Stimulated activated CD4-positive, alpha-beta T cell treated with anti-CD3 and anti-CD28 coated beads, Interleukin-4, amount 100 ng/mL, for 48 hours (primary cell): ENCODE measurements around the gene SLC16A9.
"Not testable (repeated sequence)": the region's sequence is repeated elsewhere in the genome, so short reads cannot be mapped to it uniquely, and the experiment has no call there.

ENCODE experiments used
- DNase-seq, 2 donors: peaks; one replicate each; pipeline ENCODE4 v3.0.0-alpha.2; 2020; ENCODE audit warnings: low read depth in 2 of 2

The SLC16A9 gene, protein sequence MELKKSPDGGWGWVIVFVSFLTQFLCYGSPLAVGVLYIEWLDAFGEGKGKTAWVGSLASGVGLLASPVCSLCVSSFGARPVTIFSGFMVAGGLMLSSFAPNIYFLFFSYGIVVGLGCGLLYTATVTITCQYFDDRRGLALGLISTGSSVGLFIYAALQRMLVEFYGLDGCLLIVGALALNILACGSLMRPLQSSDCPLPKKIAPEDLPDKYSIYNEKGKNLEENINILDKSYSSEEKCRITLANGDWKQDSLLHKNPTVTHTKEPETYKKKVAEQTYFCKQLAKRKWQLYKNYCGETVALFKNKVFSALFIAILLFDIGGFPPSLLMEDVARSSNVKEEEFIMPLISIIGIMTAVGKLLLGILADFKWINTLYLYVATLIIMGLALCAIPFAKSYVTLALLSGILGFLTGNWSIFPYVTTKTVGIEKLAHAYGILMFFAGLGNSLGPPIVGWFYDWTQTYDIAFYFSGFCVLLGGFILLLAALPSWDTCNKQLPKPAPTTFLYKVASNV

DNA sequence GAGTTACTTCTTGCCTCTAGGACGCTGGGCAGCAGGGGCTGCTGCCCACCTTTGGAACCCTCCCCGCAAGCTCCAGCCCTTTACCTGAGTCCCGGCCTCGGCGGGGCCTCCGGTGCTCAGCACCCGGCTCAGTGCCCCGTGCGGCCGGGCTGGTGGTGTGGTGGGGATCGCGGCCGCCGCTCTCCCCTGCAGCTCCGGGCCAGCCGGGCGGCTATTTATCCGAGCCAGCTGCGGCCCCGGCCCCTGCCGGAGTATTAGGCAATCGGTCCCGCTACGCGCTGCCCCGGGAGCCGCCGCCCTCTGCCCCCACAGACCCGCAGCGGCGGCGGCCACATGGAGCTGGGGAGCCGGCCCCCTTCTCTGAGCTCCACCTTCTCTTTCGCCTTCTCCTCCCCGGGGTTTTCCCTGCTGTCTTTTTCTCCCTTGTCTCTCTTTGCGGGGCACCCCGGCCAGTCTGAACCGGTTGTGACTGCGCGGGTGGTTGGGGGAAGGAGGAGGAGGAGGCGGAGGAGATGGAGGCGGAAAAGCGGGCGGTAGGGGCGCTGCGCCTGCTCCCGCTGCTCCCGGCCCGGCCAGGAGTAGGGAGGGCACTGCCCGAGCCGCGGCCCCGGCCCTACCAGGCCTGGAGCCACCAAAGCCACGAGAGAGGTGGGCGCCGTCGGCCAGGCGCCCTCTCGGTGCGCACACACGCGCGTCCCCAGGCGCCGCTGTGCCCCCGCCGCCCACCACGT, at the start of gene SLC16A9:
Gene SLC16A9 (minus strand): TSS at position 456 of the 731 bp plus-strand sequence. CDS start 25,559 bp downstream, outside the sequence.
- DNase-seq = peak in 1 of 2 donors; percentile 24

DNA sequence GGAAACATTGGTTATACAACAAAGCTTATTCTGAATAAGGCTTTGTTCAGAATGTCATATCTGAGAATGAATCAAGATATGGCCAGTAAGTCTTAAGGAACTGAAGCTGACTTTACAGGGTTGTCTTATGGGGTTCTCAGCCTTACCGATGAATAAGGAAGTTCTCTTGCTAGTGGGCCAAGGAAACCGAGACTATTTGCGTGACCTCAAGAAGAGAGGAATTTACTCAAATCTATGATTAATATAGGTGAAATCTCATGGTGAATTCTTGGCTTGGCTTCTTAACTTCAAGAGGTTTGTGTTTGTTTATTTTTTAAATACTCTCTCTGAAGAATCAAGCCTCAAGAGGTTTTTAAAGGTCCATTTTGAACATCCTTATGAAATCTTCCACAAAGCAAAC, 48.3 kb upstream of the SLC16A9 start:
- no peak for DNase-seq

DNA sequence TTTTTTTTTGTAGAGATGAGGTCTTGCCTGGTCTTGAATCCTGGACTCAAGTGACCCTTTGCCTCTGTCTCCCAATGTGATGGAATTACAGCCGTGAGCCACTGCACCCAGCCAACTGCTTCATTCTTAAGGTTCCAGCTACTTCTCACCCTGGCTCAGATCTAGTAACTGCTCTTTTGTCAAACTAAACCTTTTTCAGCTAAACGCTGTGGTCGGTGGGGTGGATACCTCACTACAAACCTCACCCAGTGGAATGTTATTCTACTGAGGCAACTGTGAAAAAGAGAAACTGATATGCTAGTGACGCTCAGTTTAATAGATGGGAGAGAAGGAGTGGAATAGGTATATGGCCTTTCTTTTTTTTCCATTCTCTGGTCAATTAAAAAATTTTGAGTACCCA, 45.3 kb upstream of the SLC16A9 start:
- DNase-seq = no peak

DNA sequence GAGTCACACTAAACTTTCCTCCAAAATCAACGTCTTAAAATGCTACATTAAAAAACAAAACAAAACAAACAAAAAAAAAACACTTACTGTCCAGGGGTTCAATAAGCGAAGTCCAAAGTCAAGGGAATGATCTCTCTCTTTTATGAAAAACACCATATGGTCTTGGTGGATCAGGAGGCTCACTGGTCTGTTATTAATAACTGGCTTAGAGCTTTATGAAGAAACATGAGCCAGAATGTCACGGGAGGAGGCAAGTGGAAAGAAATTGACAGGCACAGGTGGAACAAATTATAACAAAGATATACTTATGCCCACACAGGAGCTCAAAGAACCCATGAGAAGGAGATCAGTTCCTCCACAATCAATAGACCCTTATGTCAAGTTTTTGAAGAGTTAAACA, 43.6 kb upstream of the SLC16A9 start, which contains the start of gene MRLN:
Gene MRLN (minus strand): TSS at position 189 of the 400 bp plus-strand sequence.
- no peak for DNase-seq

DNA sequence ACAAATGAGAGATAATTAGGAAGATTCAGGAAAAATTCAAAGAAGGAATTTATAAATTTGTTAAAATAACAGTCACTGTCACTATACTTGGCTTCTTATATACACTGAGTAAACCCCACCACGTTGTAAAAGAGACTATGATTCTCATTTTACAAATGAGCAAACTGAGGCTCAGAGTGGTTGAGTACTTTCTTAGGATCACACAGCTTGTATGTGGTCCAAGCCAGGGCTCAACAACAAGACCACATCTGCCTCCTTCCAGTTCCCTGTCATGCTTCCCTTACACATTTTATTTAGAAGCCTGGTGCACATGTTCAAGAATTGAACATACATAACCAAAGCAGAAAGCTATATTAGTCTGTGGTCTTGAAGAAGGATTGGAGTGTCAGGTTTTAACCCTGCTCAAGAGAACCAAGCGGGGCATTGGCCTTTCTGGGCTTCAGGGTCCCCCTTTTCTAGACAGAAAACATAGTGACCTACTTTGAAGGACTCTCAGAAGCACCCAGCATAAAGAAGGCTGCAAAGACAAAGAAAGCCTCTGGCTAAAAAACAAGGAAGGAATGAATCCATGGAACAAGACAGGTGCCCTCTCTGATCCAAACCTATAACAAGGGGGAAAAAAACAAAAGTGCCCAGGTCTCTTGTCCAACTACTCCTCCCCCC, 42.8 kb upstream of the SLC16A9 start:
- no peak for DNase-seq

DNA sequence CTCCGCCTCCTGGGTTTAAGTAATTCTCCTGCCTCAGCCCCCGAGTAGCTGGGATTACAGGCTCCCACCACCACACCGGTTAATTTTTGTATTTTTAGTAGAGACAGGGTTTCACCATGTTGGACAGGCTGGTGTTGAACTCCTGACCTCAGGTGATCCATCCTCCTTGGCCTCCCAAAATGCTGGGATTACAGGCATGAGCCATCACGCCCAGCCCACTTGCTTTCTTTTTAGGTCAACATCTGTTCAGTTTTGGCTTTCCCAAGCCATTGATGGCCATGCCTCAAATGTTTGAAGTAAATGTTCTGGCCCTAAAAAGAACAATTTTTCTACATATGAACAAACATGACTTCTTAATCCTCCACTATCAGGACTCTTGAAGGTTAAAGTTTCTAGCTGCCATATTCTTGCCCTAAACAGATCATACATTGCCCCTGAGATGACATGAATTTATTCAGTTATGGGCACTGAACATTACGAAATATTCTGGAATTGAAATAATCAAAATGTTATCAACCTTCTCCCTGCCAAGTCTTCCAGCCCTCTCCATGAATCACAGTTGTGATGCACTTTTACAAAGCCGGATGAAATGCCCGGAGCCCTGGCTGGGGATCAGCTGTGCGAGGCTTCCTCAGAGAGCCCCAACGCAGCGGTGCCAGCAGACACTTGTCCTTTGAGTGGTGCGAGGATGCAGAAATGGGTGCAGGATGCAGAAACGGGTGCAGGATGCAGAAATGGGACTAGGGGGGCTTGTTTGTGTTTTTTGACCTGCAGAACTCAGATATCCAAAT, 40.7 kb upstream of the SLC16A9 start:
- no peak for DNase-seq

DNA sequence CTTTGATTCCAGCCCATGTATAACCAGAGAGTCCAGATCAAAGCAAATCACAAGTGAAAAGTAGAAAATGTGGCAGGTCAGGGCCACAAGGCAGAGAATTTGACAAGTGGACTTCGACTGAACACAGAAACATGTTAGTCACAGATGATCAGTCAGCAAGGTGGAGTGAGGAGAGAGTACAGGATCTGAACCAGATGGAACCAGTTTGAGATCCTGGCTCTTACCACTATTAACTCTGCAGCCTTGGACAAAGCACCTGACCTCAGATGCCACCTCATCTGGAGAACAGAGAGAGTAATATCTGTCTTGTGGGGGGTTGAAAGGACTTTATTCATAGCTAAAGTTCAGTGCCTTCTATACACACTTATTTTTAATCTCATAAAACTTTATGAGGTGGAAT, 39.2 kb upstream of the SLC16A9 start:
- DNase-seq = no peak

DNA sequence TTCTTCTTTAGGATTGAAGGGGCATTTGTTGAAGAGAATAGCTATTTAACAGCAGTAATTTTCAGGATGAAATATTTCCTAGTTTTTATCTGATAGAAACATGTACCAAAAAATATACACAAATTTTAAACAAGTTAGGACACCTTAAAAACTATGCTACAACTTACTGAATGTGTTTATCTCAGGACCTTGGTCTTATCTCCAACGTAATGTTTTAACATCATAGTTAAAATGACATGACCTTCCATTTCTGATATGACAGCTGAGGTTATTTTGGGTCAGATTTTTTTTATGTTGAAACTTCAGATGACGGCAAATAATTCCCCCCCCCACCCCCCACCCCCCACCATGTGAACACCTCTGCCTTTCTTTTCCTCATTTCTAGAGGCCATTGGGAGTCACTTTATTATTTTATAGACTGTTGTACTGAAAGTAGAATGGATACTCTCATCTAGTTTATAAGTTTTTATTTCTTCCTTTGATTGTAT, 35.6 kb upstream of the SLC16A9 start:
- DNase-seq = no peak

DNA sequence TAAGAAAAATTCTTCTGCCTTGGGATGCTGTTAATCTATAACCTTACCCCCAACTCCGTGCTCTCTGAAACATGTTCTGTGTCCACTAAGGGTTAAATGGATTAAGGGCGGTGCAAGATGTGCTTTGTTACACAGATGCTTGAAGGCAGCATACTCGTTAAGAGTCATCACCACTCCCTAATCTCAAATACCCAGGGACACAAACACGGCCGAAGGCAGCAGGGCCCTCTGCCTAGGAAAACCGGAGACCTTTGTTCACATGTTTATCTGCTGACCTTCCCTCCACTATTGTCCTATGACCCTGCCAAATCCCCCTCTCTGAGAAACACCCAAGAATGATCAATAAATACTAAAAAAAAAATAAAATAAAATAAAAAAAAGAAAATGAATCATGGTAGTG, 35.1 kb upstream of the SLC16A9 start:
- DNase-seq = not testable (repeated sequence)

DNA sequence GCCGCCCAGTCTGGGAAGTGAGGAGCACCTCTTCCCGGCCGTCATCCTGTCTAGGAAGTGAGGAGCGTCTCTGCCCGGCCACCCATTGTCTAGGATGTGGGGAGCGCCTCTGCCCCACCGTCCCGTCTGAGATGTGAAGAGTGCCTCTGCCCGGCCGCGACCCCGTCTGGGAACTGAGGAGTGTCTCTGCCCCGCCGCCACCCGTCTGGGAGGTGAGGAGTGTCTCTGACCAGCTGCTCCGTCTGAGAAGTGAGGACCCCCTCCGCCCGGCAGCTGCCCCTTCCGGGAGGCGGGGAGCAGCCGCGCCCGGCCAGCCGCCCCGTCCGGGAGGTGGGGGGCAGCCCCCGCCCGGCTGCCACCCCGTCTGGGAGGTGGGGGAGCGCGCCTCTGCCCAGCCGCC, 34.5 kb upstream of the SLC16A9 start:
- not testable (repeated sequence) for DNase-seq

DNA sequence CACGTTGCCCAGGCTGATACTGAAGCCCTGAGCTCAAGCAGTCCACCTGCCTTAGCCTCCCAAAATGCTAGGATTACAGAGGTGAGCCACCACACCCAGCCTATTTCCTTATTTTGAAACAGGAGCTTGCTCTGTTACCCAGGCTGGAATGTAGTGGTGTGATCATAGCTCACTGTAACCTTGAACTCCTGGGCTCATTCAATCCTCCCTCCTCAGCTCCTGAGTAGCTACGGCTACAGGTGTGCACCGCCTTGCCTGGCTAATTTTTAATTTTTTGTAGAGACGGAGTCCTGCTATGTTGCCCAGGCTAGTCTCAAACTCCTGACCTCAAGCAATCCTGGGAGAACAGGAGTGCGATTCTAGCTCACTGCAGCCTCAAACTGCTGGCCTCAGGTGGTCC, 31.9 kb upstream of the SLC16A9 start:
- no peak for DNase-seq

DNA sequence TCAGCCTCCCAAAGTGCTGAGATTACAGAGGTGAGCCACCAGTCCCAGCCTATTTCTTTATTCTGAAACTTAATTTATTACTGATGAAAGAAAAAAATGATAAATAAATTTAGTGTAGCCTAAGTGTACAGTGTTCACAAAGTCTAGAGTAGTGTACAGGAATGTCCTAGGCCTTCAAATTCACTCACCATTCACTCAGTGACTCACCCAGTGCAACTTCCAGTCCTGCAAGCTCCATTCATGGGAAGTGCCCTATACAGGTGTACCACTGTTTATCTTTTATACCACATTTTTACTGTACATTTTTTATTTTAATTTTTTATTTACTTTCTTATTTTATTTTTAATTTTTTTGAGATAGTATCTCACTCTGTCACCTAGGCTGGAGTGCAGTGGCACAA, 31.4 kb upstream of the SLC16A9 start:
- DNase-seq = no peak

DNA sequence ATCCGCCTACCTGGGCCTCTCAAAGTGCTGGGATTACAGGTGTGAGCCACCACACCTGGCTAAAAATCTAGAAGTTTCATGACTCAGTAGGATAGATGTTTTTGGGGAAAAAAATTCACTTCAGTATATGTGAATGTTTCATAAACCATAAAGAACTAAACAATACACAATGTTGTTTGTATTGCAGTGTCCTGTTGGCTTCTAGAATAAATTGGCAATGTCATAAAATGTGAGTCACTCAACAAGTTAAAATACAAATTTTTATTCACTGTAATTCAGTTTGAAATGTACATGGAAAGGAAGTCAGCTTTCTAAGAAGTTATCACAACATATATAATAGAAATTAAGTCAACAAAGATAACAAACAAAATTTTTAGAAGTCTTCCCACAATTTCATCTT, 27.1 kb upstream of the SLC16A9 start:
- DNase-seq = no peak

DNA sequence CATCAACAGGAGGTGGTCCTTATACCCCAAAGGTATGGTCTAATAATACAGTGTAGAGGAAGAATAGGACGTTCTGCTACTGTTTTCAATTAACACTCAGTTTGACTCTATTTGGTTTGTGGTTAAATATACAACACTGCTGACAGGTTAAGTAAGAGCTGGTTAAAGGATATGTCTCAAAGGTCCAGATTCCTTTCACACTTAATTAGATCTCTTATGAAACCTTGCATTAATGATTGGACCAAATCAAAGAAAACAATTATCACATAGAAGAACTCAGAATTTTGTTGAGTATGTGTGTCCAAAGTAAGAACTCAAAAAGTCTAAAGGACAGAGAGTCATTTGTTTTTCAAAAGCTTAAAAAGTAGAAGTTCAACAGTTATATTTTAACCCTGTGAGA, 25.6 kb upstream of the SLC16A9 start:
- no peak for DNase-seq

DNA sequence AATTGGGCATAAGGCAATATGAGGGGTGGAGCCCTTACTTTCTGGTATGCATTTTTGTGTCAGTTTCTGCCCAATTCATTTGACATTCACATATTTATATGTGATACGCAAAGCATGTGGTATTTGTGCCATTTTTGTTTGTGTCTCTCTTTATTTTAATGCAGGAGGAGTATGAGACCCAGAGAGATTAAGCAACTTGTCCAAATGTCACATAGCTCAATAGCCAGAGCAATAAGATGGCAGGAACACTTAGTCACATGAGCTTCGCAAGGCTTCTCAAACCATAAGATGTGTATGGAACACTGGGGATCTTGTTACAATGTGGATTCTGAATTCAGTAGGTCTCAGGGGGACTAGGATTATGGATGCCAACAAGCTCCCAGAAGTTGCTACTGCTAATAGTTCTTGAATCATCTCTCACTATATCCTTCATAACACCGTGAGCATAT, 24.4 kb upstream of the SLC16A9 start:
- no peak for DNase-seq

DNA sequence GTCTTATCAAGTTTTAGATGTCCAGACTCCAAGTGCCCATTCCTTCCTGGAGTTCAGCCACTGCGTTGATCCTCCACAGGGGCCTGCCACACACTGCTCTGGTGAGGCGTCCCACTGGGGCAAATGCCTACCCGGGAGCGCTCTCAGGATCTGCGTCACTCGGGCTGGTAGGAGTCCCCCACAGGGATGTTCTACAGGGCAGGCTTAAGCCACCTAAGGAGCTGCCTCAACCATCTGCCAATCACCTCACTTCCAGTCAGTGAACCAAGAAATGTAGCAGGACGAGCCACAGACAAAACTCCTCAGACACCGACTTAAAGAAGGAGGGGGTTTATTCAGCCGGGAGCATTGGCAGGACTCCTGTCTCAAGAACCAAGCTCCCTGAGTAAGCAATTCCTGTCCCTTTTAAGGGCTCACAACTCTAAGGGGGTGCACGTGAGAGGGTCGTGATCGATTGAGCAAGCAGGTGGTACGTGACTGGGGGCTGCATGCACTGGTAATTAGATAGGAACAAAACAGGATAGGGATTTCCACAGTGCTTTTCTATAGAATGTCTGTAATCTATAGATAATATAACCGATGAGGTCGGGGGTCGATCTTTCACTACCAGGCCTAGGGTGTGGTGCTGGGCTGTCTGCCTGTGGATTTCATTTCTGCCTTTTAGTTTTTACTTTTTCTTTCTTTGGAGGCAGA, 23.8 kb upstream of the SLC16A9 start:
- DNase-seq = not testable (repeated sequence)

DNA sequence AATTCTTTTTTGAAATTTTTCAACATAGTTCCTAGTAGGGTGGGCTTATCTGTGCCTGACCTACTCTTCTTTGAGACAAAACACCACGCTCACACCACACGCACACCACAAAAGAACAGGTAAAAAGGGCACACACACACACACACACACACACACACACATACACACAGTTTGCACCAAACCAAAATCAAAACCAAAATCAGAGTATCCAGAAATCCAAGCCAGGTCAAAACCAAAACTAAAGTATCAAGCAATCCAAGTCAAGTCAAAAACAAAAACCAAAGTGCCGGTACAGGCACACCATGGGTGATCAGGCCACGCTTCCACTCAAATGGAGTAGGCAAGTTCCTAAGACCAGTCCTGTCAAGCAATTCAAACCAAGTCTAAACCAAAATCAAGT, 23.2 kb upstream of the SLC16A9 start:
- DNase-seq = not testable (repeated sequence)

DNA sequence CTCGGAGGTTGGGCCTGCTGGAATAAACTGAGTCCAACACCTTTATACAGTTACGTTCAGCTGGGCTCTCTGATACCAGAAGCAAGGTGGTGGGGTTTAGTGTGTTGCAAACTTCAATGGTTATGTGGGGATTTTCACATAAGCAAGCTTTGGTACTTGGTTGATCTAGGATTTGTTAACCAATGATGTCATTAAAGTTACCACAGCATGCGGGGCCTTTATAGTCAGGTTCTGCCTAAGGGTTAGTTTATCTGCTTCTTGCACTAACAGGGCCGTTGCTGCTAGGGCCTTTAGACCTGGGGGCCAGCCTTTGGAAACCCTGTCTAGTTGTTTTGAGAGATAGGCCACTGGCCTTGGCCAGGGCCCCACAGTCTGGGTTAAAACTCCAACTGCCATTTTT, 19.5 kb upstream of the SLC16A9 start:
- DNase-seq = not testable (repeated sequence)

DNA sequence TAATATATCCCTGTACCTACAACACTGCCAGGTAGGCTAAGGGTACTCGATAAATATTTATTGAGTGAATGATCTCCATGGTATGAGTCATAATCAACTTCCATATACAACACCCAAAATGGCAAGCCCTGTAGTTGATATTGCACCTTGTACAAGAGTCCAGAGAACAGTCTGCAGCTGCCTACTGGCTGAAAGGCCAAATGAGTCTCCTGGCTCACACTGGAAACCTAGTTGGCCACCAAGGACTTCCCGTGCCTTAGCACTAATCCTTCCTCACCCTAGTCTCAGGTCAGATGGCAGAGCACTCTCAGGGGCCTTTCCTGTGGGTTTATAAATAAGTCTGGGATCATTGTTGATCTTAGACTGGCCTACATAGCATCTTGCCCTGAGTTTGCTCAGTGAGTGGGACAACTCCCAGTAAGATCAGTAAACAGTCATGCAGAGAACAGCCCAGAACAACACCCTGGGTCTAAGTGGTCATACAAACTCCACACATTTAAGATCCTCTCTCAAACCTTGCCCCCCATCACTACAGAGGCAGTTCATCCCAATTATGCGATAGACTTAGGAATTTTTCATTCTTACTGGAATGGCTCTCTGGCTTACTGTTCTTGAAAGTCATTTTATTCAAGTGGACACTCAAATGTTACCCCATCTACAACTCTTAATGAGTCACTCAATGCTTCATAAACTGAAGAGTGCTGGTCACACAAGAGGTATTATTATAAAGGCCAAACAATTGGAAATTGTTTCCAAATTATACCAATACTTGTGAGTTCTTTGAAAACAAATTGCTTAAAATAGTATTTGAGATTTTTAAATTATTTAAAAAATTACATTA, 14.7 kb upstream of the SLC16A9 start:
- DNase-seq = no peak

DNA sequence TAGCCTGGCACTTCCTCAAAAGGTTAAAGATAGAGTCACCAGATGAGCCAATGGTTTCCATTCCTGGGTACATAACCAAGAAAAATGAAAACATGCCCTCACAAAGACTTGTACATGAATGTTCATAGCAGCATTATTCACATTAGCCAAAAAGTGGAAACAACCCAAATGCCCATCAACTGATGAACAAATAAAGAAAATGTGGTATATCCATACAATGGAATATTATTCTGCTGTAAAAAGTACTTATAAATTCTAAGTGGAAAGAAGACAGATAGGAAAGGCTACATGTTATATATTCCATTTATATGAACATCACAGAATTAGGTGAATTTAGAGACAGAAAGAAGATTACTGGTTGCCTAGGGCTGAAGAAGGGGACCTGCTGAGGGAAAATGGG, 10.7 kb upstream of the SLC16A9 start:
- DNase-seq = no peak
